Subcutaneous abdominal adipose tissue (tissue), 5 donors: ENCODE data around the gene FOXF1.

Experiments used
- H3K27ac ChIP-seq: one replicate; pipeline ENCODE4 v1.7.0; 2013; ENCODE audit warnings: low read depth, mild to moderate bottlenecking, inconsistent platforms, low read length, moderate library complexity
- H3K27me3 ChIP-seq, 5 donors: one replicate each; pipeline ENCODE4 v1.7.0; 2013; ENCODE audit warnings: low read length in 5 of 5, inconsistent platforms in 1 of 5; ENCODE audit not compliant: control insufficient read depth in 5 of 5, insufficient read depth in 4 of 5
- H3K36me3 ChIP-seq, 5 donors: one replicate each; pipeline ENCODE4 v1.7.0; 2013; ENCODE audit warnings: low read length in 5 of 5; ENCODE audit not compliant: control insufficient read depth in 5 of 5, insufficient read depth in 5 of 5
- H3K4me1 ChIP-seq, 5 donors: one replicate each; pipeline ENCODE4 v1.7.0; 2013; ENCODE audit warnings: low read length in 5 of 5, mild to moderate bottlenecking in 3 of 5, moderate library complexity in 1 of 5; ENCODE audit not compliant: control insufficient read depth in 5 of 5, insufficient read depth in 5 of 5
- H3K4me3 ChIP-seq, 5 donors: one replicate each; pipeline ENCODE4 v1.7.0; 2013; ENCODE audit warnings: low read length in 5 of 5, low read depth in 1 of 5
- H3K9ac ChIP-seq, 5 donors: one replicate each; pipeline ENCODE4 v1.7.0; 2013; ENCODE audit warnings: low read length in 5 of 5, mild to moderate bottlenecking in 4 of 5, moderate library complexity in 3 of 5
- H3K9me3 ChIP-seq, 5 donors: one replicate each; pipeline ENCODE4 v1.7.0; 2013; ENCODE audit warnings: low read length in 5 of 5; ENCODE audit not compliant: control insufficient read depth in 5 of 5
- donor health status: healthy.
- donor health status: healthy.
- donor health status: healthy.
- donor health status: healthy.
- donor health status: healthy.

Gene FOXF1

DNA sequence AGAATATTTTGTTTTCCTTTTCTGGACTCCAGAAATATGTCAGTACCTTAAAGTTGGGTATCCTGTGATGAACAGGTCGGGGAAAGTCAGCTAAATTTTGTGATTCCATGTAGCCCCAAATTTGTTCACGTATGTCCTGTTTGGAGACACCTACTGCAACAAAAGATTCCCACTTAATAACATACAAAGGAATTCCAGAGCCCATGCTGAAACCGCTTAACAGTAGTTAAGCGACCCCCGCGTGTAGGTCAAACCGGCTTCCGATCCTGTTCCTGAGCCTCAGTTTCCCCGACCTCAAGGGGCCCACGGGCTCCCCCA, 44.2 kb downstream of the FOXF1 start:
- Histone ChIP-seq H3K27ac (peak overlapping the region; percentile 70), H3K36me3 (peaks cover 4 to 32% (median 20%) of the 10 kb centered on the region in 5 donors), H3K9me3 (no peaks in the 10 kb centered on the region), H3K9ac (peak overlapping the region; percentile 71 to 99 (median 97)), H3K4me1 (peaks cover 0 to 19% (median 17%) of the 10 kb centered on the region in 5 donors), H3K4me3 (peak overlapping the region; percentile 72 to 97 (median 93)), H3K27me3 (peaks cover 0 to 7% (median 0%) of the 10 kb centered on the region in 5 donors)

DNA sequence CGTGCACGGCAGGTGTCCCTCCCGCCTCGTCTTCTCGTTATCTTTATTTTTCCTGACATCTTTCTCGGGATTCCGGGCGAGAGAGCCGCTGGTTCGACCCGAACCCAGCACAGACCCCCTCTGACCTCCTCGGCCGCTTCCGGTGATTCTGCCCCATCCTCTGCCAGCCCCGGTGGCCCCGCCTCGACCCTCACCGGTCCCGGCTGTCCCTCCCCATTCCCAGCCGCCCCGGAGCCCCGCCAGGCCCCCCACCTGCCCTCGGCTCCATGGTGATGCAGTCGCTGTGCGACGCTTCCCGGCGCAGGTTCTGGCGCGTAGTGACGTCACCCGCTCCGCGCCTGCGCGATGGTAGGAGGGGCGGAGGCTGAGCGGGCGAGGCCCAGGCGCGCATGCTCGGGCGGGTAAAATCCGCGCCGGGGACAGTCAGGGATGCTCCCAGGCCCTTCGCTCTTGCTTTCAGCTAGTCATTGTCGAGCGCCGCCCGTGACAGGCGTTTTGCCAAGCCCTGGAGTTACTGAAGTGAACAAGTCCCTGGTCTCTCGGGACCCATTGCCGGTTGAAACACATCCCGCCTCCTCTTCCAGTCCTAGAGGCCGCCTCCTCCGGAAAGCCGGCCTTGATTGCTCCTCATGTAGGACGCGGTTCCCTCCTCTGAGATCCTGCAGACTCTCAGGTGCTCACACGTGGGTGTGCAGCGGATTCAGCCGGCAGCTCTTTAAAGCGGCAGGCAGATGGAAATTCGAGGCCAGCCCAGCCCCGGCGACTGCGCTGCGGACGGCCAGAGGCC, 44.8 kb downstream of the FOXF1 start, which contains the start of gene MTHFSD:
Gene MTHFSD, minus strand, starts transcription at position 319 of the 787 bp plus-strand sequence. Its CDS starts 51 bp downstream, at position 268.
- peak within 1 kb of the TSS; percentile 70 for H3K27ac ChIP-seq
- H3K36me3 ChIP-seq = peaks cover 4 to 27% (median 15%) of the 10 kb centered on the region in 5 donors
- H3K4me1 ChIP-seq = peaks cover 0 to 19% (median 17%) of the 10 kb centered on the region in 5 donors

DNA sequence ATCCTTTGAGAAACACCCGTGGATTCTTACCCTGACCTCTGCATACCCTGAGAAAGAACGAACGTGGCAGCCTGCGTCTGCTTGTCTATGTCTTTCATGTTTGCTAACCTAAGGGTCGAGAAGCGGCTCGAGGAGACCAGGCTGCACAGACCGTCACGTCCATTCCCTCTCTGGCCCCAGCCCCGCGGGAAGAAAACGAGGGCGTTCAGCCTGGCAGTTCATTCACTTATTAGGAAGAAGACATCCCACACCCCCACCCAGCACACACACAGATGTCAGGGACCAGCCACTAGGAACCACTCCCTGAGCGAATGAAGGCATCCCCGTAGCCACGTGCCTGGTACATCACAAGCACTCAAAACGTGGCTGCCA, 45.4 kb downstream of the FOXF1 start:
- peak overlapping the region in 4 of 5 donors; percentile 74 to 99 (median 97) for H3K9ac ChIP-seq
- peak overlapping the region; percentile 49 to 97 (median 93) for H3K4me3 ChIP-seq
- peaks cover 0 to 19% (median 17%) of the 10 kb centered on the region in 5 donors for H3K4me1 ChIP-seq
- no peaks in the 10 kb centered on the region for H3K9me3 ChIP-seq
- peaks cover 4 to 21% (median 11%) of the 10 kb centered on the region in 5 donors for H3K36me3 ChIP-seq
- peak overlapping the region; percentile 70 for H3K27ac ChIP-seq
- peaks cover 0 to 12% (median 5%) of the 10 kb centered on the region in 5 donors for H3K27me3 ChIP-seq

More for the DNA sequence above, 44.8 kb downstream of the FOXF1 start, which contains the start of gene MTHFSD:
- H3K27me3 ChIP-seq = peaks cover 0 to 10% (median 4%) of the 10 kb centered on the region in 5 donors
- H3K4me3 ChIP-seq = peak within 1 kb of the TSS; percentile 82 to 97 (median 93)
- H3K9ac ChIP-seq = peak within 1 kb of the TSS; percentile 71 to 99 (median 97)
- no peaks in the 10 kb centered on the region for H3K9me3 ChIP-seq

DNA sequence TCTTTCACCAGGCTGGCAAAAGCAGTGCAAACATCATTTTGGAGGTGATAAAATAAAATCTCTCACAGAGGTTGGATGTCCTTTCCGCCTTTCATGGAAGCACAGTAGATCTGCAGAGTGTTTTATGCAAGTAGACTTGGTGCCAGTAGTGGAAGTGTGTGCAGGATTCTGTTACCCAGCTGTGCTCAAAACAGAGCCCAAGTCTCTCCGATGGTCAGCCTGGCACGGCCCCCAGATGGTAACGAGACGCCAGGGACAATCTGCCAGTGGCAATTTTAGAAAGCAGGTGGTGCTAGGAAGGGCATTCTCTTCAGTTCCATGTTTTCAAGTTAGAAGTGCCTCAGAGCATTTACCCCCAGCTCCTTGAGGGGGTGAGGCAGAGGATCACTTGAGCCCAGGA, 46.2 kb downstream of the FOXF1 start:
- peaks cover 4 to 19% (median 11%) of the 10 kb centered on the region in 5 donors for H3K27me3 ChIP-seq
- H3K4me1 ChIP-seq = peaks cover 0 to 19% (median 17%) of the 10 kb centered on the region in 5 donors
- H3K9me3 ChIP-seq = no peaks in the 10 kb centered on the region
- H3K4me3 ChIP-seq = no peak overlapping the region
- H3K36me3 ChIP-seq = peaks cover 0 to 12% (median 5%) of the 10 kb centered on the region in 5 donors
- H3K9ac ChIP-seq = no peak overlapping the region
- no peak overlapping the region for H3K27ac ChIP-seq

DNA sequence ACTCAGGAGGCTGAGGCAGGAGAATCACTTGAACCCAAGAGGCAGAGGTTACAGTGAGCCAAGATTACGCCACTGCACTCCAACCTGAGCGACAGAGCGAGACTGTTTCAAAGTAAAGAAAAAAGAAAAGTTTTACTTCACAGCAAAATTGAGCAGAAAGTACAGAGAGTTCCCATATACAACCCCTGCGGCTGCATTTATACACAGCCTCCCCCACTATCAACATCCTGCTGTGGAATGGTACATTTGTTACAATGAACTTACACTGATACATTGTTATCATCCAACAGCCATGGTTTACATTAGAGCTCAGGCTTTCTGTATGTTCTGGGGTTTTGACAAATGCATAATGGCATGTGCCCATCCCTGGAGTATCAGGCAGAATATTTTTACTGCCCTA, 47.3 kb downstream of the FOXF1 start:
- Histone ChIP-seq H3K27me3 (peaks cover 4 to 19% (median 11%) of the 10 kb centered on the region in 5 donors), H3K36me3 (peaks cover 0 to 3% (median 0%) of the 10 kb centered on the region in 5 donors), H3K4me3 (no peak overlapping the region), H3K9ac (no peak overlapping the region), H3K27ac (no peak overlapping the region), H3K4me1 (peaks cover 0 to 19% (median 17%) of the 10 kb centered on the region in 5 donors), H3K9me3 (no peaks in the 10 kb centered on the region)

GRCh38 chr16:86558355-86559193, 48.2 kb downstream of the FOXF1 start:
- peaks cover 0 to 22% (median 19%) of the 10 kb centered on the region in 5 donors for H3K4me1 ChIP-seq
- H3K4me3 ChIP-seq = no peak overlapping the region
- peaks cover 4 to 23% (median 14%) of the 10 kb centered on the region in 5 donors for H3K27me3 ChIP-seq
- H3K27ac ChIP-seq = no peak overlapping the region
- H3K36me3 ChIP-seq = no peaks in the 10 kb centered on the region
- no peaks in the 10 kb centered on the region for H3K9me3 ChIP-seq
- H3K9ac ChIP-seq = no peak overlapping the region

DNA sequence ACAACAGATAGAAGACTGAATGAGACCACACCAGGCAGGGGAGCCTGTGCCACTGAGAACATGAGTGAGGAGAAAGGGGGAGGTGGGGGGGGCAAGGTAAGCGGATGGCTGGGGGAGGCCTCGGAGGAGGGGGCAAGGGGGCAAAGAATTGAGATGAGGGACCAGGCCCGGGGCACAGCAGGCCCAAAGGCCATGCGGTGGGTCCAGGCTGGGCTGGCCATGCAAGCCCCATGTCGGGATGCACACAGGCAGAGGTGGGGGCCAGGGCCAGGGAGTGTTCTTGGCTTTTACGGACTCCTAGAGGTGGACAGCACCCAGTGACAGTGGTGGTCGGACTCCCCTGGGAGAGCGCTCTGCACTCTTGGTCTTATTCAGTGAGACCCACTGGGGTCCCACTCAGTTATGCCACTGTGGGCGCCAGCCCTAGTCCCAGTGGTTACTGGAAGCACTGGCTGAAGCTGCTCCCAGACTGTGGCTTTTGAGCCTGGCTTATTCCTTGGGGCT, 49.5 kb downstream of the FOXF1 start:
- Histone ChIP-seq H3K36me3 (no peaks in the 10 kb centered on the region), H3K27ac (no peak overlapping the region), H3K9me3 (no peaks in the 10 kb centered on the region), H3K27me3 (peaks cover 11 to 32% (median 23%) of the 10 kb centered on the region in 5 donors), H3K9ac (no peak overlapping the region), H3K4me3 (no peak overlapping the region), H3K4me1 (peaks cover 0 to 18% (median 16%) of the 10 kb centered on the region in 5 donors)

DNA sequence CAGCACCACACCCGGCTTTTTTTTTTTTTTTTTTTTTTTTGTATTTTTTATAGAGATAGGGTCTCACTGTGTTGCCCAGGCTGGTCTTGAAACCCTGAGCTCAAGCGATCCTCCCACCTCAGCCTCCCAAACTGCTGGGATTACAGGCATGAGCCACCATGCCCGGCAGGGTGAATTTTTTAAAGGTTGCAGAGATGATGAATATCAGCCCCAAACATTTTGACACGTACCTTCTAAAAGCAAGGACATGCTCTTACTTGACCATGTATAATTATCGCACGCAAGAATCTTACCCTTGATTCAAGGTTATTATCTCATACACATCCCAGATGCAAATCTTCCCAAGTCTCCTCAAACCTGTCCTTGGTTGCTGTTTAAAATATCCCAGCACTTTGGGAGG, 52.0 kb downstream of the FOXF1 start:
- H3K4me1 ChIP-seq = peaks cover 0 to 22% (median 15%) of the 10 kb centered on the region in 5 donors
- no peaks in the 10 kb centered on the region for H3K9me3 ChIP-seq

GRCh38 chr16:86563469-86564345, 53.4 kb downstream of the FOXF1 start:
- H3K27ac ChIP-seq = no peak overlapping the region
- H3K27me3 ChIP-seq = peaks cover 35 to 54% (median 45%) of the 10 kb centered on the region in 5 donors
- no peak overlapping the region for H3K9ac ChIP-seq
- H3K4me3 ChIP-seq = peak overlapping the region in 1 of 5 donors; percentile 37
- no peaks in the 10 kb centered on the region for H3K36me3 ChIP-seq
- H3K4me1 ChIP-seq = peaks cover 0 to 23% (median 17%) of the 10 kb centered on the region in 5 donors
- H3K9me3 ChIP-seq = no peaks in the 10 kb centered on the region

More for the DNA sequence above, 52.0 kb downstream of the FOXF1 start:
- Histone ChIP-seq H3K27me3 (peaks cover 26 to 48% (median 43%) of the 10 kb centered on the region in 5 donors), H3K27ac (no peak overlapping the region), H3K4me3 (no peak overlapping the region), H3K9ac (no peak overlapping the region), H3K36me3 (no peaks in the 10 kb centered on the region)
